ENCODE data around the gene ACTR10. TPM values are rescaled to one million over a fixed set of nuclear protein-coding genes. Genes with fewer than 3 reads are reported as not detected.

Gene ACTR10
- total and polyA plus RNA-seq, 9 of the 15 experiments (the other 6 are each of a cell fraction or from before 2014, with no cell fraction given), result 22.0 to 66.1 (median 34.1) TPM

DNA sequence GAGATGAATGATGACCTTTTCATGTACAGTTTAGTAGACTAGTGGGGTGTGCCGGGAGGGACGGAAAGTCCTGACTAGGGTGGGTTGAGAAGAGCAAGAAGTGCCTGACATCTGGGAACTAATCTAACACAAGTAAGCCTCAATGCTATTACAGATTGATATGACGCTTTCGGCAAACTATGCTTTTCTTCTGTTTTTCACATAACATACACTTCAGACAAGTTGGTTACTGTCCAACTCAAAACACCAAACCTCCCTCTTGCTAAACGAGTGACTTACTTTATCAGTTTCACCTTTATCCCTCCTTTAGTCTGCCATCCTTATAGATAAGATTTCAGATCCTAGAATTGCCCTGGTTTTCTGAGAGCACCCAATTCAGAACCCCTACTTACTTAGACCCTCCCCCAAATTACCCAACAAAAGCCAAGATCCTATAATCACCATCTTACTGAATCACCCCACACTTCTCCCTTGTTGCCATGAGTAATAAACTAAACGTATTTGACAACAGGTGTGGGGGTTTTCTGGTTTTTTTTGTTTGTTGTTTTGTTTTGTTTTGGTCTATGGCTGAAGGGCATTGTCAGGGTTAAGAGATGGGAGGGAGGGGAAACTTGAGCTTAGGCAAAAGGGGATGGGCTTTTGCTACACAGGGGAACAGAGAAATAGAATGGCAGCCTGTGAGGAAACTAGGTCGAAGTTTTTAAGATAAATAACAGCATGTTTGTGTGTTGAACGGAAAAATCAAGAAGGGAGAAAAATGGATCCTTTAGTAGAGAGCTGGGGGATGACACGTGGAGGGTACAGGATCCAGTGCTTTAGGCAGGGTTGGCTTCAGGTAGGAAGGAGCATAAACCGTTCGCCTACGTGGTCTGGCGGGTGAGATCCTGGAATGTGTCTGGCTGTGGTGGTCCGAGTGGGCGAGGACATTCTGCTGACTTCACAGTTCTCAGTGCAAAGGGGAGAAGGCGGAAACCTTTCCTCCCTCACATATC is 38.6 kb downstream of the ACTR10 start (continued):
- TF ChIP-seq NFIC (IDR thresholded peaks at IDR 0.05) (no peak), PPARD (CRISPR knock-in tag; IDR thresholded peaks at IDR 0.05) (no peak), CHD2 (IDR thresholded peaks at IDR 0.05; ENCODE audit: low read depth, low read length) (no peak), NFRKB (IDR thresholded peaks at IDR 0.05; ENCODE audit: low read depth) (0 out of 2 replicates have a peak, but pooled peaks have one; percentile 53), PHF21A (IDR thresholded peaks at IDR 0.05; ENCODE audit: borderline replicate concordance, low read depth) (no peak), ZNF584 (CRISPR knock-in tag; IDR thresholded peaks at IDR 0.05; ENCODE audit: low read depth) (no peak), TBL1XR1 (IDR thresholded peaks at IDR 0.05; ENCODE audit: low read length in 2 of 2) (no peak), NR2C1 (IDR thresholded peaks at IDR 0.05) (no peak), NR2C1 (tag; IDR thresholded peaks at IDR 0.05) (no peak), ZNF644 (tag; IDR thresholded peaks at IDR 0.05; ENCODE audit: low read depth) (no peak), FOXK2 (conservative IDR thresholded peaks at IDR 0.05 in 1 of 2, IDR thresholded peaks at IDR 0.05 in 1 of 2; ENCODE audit: low read depth in 2 of 2) (peak; percentile 30 to 34; a peak in 1 of 4 replicates), SMAD3 (CRISPR knock-in tag; conservative IDR thresholded peaks at IDR 0.05) (no peak), CBFB (CRISPR knock-in tag; IDR thresholded peaks at IDR 0.05) (no peak), ZNF507 (tag; conservative IDR thresholded peaks at IDR 0.05) (no peak), ZBTB1 (CRISPR knock-in tag; IDR thresholded peaks at IDR 0.05; ENCODE audit: borderline replicate concordance, low read depth) (no peak), C11orf30 (IDR thresholded peaks at IDR 0.05; ENCODE audit: low read depth) (peak; percentile 92), GABPB2 (CRISPR knock-in tag; conservative IDR thresholded peaks at IDR 0.05) (no peak), ZNF785 (CRISPR knock-in tag; IDR thresholded peaks at IDR 0.05) (no peak), ZNF165 (CRISPR knock-in tag; IDR thresholded peaks at IDR 0.05; ENCODE audit: borderline replicate concordance) (no peak), BCL6 (CRISPR knock-in tag; IDR thresholded peaks at IDR 0.05) (no peak), HMG20A (CRISPR knock-in tag; conservative IDR thresholded peaks at IDR 0.05) (no peak), BHLHE40 (IDR thresholded peaks at IDR 0.05; ENCODE audit: low read length) (no peak)
- TF ChIP-seq, protein P1, sequence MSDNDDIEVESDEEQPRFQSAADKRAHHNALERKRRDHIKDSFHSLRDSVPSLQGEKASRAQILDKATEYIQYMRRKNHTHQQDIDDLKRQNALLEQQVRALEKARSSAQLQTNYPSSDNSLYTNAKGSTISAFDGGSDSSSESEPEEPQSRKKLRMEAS (CRISPR knock-in tag; IDR thresholded peaks at IDR 0.05), result peak; percentile 31; the same call in 1 of the 2 replicates
- TF ChIP-seq, protein P2, sequence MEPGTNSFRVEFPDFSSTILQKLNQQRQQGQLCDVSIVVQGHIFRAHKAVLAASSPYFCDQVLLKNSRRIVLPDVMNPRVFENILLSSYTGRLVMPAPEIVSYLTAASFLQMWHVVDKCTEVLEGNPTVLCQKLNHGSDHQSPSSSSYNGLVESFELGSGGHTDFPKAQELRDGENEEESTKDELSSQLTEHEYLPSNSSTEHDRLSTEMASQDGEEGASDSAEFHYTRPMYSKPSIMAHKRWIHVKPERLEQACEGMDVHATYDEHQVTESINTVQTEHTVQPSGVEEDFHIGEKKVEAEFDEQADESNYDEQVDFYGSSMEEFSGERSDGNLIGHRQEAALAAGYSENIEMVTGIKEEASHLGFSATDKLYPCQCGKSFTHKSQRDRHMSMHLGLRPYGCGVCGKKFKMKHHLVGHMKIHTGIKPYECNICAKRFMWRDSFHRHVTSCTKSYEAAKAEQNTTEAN (CRISPR knock-in tag; IDR thresholded peaks at IDR 0.05), result no peak
- TF ChIP-seq, protein P3, sequence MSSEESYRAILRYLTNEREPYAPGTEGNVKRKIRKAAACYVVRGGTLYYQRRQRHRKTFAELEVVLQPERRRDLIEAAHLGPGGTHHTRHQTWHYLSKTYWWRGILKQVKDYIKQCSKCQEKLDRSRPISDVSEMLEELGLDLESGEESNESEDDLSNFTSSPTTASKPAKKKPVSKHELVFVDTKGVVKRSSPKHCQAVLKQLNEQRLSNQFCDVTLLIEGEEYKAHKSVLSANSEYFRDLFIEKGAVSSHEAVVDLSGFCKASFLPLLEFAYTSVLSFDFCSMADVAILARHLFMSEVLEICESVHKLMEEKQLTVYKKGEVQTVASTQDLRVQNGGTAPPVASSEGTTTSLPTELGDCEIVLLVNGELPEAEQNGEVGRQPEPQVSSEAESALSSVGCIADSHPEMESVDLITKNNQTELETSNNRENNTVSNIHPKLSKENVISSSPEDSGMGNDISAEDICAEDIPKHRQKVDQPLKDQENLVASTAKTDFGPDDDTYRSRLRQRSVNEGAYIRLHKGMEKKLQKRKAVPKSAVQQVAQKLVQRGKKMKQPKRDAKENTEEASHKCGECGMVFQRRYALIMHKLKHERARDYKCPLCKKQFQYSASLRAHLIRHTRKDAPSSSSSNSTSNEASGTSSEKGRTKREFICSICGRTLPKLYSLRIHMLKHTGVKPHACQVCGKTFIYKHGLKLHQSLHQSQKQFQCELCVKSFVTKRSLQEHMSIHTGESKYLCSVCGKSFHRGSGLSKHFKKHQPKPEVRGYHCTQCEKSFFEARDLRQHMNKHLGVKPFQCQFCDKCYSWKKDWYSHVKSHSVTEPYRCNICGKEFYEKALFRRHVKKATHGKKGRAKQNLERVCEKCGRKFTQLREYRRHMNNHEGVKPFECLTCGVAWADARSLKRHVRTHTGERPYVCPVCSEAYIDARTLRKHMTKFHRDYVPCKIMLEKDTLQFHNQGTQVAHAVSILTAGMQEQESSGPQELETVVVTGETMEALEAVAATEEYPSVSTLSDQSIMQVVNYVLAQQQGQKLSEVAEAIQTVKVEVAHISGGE (CRISPR knock-in tag; IDR thresholded peaks at IDR 0.05), result no peak
